ENCODE data around the gene CSPG5. TPM values are rescaled to one million over a fixed set of nuclear protein-coding genes. Genes with fewer than 3 reads are reported as not detected.

The CSPG5 gene
- total RNA-seq, 1 experiment from 2014 or later: 3.8 TPM

- no peaks in the 10 kb centered on the region for H3K79me2 ChIP-seq (ENCODE audit: insufficient read depth, low read length)
- ChIA-PET CTCF (no interaction called here), POLR2A (no interaction called here), RAD21 (ENCODE audit: low non-redundant PET in 1 of 2, low total read pairs in 2 of 2, uncharacterized antibody in 2 of 2, unreplicated experiment in 2 of 2) (no interaction called here)
- no peak overlapping the region for H3K4me2 ChIP-seq (ENCODE audit: low read length)
- no TSS peak for BruUV-seq (replicated peaks)
- no peaks in the 10 kb centered on the region for H3K9me3 ChIP-seq (ENCODE audit: control insufficient read depth in 1 of 2, insufficient read depth in 1 of 2, low read depth in 1 of 2, low read length in 2 of 2)
- no peak overlapping the region for H2AFZ ChIP-seq (ENCODE audit: low read depth, low read length, poor library complexity, severe bottlenecking)
- H3K36me3 ChIP-seq (ENCODE audit: control insufficient read depth in 1 of 2, insufficient read depth in 2 of 2, low read length in 2 of 2): peaks cover 0 to 4% of the 10 kb centered on the region in 2 experiments; a peak in 2 of 4 replicates
- intact Hi-C loops (cut with micrococcal nuclease): no loop called here
- no peak overlapping the region for H3K9ac ChIP-seq (ENCODE audit: low read length)
- no peaks in the 10 kb centered on the region for H3K9me2 ChIP-seq (ENCODE audit: insufficient read depth)
- H3K27ac ChIP-seq (ENCODE audit: low read depth, low read length): no peak overlapping the region
- no peaks in the 10 kb centered on the region for H4K20me1 ChIP-seq (ENCODE audit: insufficient read depth)
- TF ChIP-seq CTCF (IDR thresholded peaks at IDR 0.05 in 2 of 3, conservative IDR thresholded peaks at IDR 0.05 in 1 of 3; ENCODE audit: borderline replicate concordance in 1 of 3, insufficient read depth in 1 of 3, low read depth in 2 of 3, low read length in 2 of 3): no peak
- peaks cover 0 to 4% of the 10 kb centered on the region in 2 experiments; a peak in 1 of 4 replicates for H3K4me1 ChIP-seq (ENCODE audit: control insufficient read depth in 1 of 2, insufficient read depth in 2 of 2, low read length in 2 of 2)
- DNase-seq (ENCODE audit: low read depth, low spot score) (no peak), ATAC-seq (no peak)
- H3K27me3 ChIP-seq (ENCODE audit: insufficient read depth, low read length): no peaks in the 10 kb centered on the region
- no peak overlapping the region for H3K4me3 ChIP-seq (replicated peaks in 1 of 2; ENCODE audit: low read depth in 1 of 2, low read length in 2 of 2)
These were observed 1.8 kb upstream of the CSPG5 start for GRCh38 chr3:47580481-47580880.

GRCh38 chr3:47579875-47580274 is 1.2 kb upstream of the CSPG5 start:
- no peak overlapping the region for H3K27ac ChIP-seq (ENCODE audit: low read depth, low read length)
- H4K20me1 ChIP-seq (ENCODE audit: insufficient read depth): no peaks in the 10 kb centered on the region
- no peak overlapping the region for H2AFZ ChIP-seq (ENCODE audit: low read depth, low read length, poor library complexity, severe bottlenecking)
- DNase-seq (ENCODE audit: low read depth, low spot score): no peak
- no peaks in the 10 kb centered on the region for H3K9me3 ChIP-seq (ENCODE audit: control insufficient read depth in 1 of 2, insufficient read depth in 1 of 2, low read depth in 1 of 2, low read length in 2 of 2)
- peaks cover 0 to 9% of the 10 kb centered on the region in 2 experiments; a peak in 3 of 4 replicates for H3K4me1 ChIP-seq (ENCODE audit: control insufficient read depth in 1 of 2, insufficient read depth in 2 of 2, low read length in 2 of 2)
- no peaks in the 10 kb centered on the region for H3K27me3 ChIP-seq (ENCODE audit: insufficient read depth, low read length)
- intact Hi-C loops (cut with micrococcal nuclease): no loop called here
- H3K9ac ChIP-seq (ENCODE audit: low read length): no peak overlapping the region
- POLR2A ChIA-PET: no interaction called here
- H3K9me2 ChIP-seq (ENCODE audit: insufficient read depth): no peaks in the 10 kb centered on the region
- H3K4me2 ChIP-seq (ENCODE audit: low read length): no peak overlapping the region
- BruUV-seq (replicated peaks): no TSS peak
- no peaks in the 10 kb centered on the region for H3K79me2 ChIP-seq (ENCODE audit: insufficient read depth, low read length)
- no peaks in the 10 kb centered on the region for H3K36me3 ChIP-seq (ENCODE audit: control insufficient read depth in 1 of 2, insufficient read depth in 2 of 2, low read length in 2 of 2)
- RAD21 ChIA-PET (ENCODE audit: low non-redundant PET in 1 of 2, low total read pairs in 2 of 2, uncharacterized antibody in 2 of 2, unreplicated experiment in 2 of 2): no interaction called here
- ATAC-seq: no peak
- CTCF ChIA-PET: no interaction called here
- no peak overlapping the region for H3K4me3 ChIP-seq (replicated peaks in 1 of 2; ENCODE audit: low read depth in 1 of 2, low read length in 2 of 2)
- TF ChIP-seq ZFX (IDR thresholded peaks at IDR 0.05) (no peak), POLR2A (IDR thresholded peaks at IDR 0.05; ENCODE audit: borderline replicate concordance, extremely low read depth, insufficient read depth, insufficient read length) (no peak), CTCF (IDR thresholded peaks at IDR 0.05 in 2 of 3, conservative IDR thresholded peaks at IDR 0.05 in 1 of 3; ENCODE audit: borderline replicate concordance in 1 of 3, insufficient read depth in 1 of 3, low read depth in 2 of 3, low read length in 2 of 3) (no peak), ZNF274 (IDR thresholded peaks at IDR 0.05; ENCODE audit: low read depth, low read length) (no peak), CEBPB (IDR thresholded peaks at IDR 0.05; ENCODE audit: low read depth) (no peak), SIN3A (IDR thresholded peaks at IDR 0.05; ENCODE audit: low read depth) (no peak), FOSL1 (IDR thresholded peaks at IDR 0.05; ENCODE audit: low read depth) (no peak), MAX (IDR thresholded peaks at IDR 0.05) (no peak), TCF7L2 (IDR thresholded peaks at IDR 0.05; ENCODE audit: borderline replicate concordance, extremely low read depth, insufficient read depth, insufficient read length) (no peak), ATF3 (IDR thresholded peaks at IDR 0.05) (no peak), CBX3 (IDR thresholded peaks at IDR 0.05; ENCODE audit: low read depth) (no peak), REST (IDR thresholded peaks at IDR 0.05; ENCODE audit: low read depth) (no peak), SRF (IDR thresholded peaks at IDR 0.05; ENCODE audit: low read depth) (no peak)

Measured in HCT116 (cell line).